Medulla oblongata (tissue), 1 donor: ENCODE results near the gene PLPP3.
"Not testable (repeated sequence)": the region's sequence is repeated elsewhere in the genome, so short reads cannot be mapped to it uniquely, and the experiment has no call there.

Experiments
- DNase-seq: peaks from one replicate; pipeline ENCODE4 v3.0.0-alpha.2; 2015; ENCODE audit errors: extremely low spot score

Gene PLPP3

DNA sequence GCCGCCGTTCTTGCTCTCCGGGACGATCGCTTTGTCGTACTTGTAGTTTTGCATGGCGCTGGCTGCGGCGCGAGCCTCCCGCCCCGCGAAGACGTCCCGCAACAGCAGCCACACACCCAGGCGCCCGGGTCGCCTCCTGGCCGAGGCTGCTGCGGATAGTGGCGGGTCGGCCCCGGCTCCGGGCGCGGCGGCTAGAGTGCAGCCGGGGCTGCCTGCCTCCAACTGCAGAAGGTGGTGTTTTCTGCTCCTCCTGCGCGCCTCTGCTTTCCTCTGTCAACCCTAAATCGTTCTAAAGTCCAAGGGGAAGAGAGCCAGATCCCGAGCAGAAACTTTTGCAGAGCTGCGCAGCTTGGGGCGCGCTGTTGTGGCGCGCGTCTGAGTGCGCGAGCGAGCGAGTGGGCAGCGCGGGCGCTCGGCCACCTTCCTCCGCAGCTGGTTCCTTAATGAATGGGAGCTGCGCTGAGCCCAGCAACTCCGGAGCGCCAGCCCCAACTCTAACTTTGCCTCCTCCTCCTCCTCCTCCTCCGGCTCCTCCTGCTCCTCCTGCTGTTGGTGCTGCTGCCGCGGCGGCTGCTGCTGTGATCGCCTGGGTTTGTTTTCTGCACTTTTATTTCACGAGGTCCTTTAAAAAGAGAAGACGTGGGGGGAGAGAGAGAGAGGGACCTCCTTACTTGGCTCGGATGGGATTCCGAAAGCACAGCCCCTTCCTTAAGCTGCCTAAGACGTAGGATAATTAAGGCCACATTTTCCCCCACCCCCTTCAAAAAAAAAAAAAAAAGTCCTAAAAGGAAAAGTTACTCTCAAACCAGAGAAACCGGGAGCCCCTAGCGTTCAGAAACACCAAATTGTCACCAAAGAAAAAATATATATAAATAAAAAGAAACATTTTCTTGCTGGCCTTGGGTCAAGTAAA is at the start of gene PLPP3:
PLPP3 (minus strand) TSS at position 601 of the 913 bp plus-strand sequence; CDS start at position 54, 547 bp downstream.
- peak; percentile 86 for DNase-seq

DNA sequence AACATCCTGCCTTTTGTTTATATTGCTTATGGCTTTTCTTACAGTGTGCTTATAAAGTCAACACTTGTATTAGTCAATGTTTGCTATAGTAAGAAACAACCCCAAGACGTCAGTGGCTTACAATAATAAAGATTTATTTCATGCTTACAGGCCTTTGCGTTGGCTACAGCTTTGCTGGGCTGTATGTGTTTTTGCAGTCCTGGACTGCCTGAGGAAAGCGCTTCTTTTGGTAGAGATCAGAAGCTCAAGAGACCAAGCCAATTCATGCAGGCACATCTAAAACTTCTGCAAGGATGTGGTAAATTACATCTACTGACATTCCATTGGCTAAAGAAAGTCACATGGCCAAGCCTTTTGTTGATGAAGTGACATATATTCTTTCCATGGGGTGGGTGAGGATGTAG is 48.3 kb upstream of the PLPP3 start:
- no peak for DNase-seq

DNA sequence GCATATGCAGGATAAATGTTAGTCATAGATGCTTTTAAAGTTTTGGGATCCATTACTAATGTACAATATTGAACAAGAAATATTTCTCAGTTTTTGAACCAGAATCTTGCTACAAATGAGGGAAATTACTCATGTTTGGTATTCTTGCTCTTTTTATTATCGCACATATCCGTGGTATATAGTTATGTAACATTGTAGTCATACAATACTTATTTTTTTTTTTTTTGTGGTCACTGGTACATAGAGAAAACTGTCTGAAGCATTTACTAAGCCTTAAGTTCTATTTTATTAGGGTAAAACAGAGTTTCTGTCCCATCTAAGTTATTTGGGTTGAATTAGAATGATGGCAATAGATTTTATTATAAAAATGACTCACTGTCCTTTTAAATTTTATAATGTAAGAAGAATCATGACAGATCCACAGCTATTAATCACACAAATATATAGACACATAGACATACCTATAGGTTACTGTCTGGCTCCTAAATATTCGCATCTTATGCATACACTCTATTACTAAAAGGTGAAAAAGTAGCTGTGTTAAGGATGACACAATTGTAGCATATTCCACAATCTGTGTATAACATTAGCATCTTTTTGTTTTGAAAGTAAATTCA is 47.8 kb upstream of the PLPP3 start:
- no peak for DNase-seq

DNA sequence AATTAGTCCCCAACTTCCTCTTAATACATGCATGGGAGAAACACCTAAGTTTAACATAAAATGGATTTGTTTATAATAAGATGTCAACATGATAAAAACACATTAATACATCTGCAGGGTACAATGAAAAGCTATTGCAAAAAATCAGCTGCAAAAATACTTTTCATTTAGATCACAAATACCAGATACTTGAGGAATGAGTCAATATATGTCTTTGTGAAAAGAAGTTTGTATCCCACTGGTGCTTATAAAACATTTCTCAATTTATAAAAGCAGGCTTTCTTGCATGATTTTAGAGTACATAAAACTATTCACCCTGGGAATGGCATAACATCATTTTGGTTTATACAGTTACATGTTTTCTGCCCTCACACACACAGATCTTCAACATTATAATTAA is 47.2 kb upstream of the PLPP3 start:
- no peak for DNase-seq

DNA sequence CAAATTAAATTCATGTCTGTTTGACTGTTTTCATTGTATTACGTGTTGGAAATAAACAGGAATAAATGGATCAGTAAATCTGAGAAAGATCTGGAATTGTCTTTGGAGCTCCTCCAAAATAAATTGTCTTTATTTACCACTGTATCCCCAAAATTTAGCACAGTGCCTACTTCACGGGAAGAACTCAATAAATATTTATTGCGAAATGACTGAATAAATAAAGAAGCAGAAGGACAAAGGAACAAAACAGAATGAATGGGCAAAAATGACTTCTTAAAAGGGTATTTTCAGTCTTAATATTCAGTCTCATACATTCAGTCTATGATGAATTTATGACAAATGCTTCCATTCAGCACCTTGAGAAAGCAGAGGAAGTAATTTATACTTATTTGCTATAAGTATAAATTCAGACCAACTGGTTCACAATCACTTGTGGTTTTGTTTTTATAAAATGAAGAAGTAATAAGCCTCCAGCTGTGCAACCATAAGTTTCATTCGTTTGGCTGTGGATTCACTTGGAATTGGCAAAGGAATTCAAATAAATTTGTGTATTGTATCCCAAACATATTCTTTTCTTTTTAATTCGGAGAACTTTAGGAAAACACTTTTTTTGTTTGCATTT is 46.6 kb upstream of the PLPP3 start:
- no peak for DNase-seq

DNA sequence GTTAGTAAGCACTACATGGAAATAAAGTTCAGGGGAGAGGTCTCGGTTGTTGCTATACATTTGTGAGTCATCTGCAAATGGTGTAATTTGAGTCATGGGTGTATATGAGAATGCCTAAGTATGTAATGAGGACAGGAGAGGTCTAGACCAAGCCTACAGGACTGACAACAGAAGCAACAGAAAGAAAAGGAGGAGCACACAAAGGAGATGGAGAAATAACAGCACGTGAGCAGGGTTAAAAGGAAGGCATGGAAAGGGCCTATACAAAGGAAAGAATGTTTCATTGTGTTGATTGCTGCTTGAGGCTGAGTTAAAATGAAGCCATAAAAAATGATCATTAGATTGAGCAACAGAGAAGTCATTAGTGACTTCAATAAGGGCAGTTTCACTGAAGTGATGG is 37.8 kb upstream of the PLPP3 start:
- DNase-seq: no peak

DNA sequence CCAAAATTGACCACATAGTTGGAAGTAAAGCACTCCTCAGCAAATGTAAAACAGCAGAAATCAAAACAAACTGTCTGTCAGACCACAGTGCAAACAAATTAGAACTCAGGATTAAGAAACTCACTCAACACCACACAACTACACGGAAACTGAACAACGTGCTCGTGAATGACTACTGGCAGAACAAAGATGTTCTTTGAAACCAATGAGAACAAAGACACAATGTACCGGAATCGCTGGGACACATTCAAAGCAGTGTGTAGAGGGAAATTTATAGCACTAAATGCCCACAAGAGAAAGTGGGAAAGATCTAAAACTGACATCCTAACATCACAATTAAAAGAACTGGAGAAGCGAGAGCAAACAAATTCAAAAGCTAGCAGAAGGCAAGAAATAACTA is 31.4 kb upstream of the PLPP3 start:
- not testable (repeated sequence) for DNase-seq

DNA sequence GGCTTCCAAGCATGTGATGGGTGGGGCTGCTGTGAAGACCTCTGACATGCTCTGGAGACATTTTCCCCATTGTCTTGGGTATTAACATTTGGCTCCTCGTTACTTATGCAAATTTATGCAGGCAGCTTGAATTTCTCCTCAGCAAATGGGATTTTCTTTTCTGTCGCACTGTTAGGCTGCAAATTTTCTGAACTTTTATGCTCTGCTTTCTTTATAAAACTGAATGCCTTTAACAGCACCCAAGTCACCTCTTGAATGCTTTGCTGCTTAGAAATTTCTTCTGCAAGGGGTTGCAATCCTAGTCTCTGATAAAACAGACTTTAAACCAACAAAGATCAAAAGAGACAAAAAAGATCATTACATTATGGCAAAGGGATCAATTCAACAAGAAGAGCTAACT is 30.7 kb upstream of the PLPP3 start:
- not testable (repeated sequence) for DNase-seq

DNA sequence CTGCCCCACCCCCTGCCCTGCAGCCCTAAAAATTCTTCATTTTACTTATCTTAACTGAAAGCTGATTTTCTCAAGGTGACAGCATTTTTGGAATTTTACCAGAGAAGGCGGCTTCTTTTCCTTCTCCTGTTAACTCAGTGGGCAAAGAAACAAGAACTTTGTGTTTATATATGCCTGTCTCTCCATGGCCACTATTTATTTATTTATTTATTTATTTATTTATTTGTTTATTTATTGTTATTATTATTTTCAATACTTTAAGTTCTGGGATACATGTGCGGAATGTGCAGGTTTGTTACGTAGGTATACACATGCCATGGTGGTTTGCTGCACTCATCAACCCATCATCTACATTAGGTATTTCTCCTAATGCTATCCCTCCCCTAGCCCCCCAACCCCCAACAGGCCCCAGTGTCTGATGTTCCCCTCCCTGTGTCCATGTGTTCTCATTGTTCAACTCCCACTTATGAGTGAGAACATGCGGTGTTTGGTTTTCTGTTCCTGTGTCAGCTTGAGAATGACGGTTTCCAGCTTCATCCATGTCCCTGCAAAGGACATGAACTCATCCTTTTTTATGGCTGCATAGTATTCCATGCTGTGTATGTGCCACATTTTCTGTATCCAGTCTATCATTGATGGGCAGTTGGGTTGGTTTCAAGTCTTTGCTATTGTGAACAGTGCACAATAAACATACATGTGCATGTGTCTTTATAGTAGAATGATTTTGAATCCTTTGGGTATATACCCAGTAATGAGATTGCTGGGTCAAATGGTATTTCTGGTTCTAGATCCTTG is 16.2 kb upstream of the PLPP3 start:
- DNase-seq: not testable (repeated sequence)

DNA sequence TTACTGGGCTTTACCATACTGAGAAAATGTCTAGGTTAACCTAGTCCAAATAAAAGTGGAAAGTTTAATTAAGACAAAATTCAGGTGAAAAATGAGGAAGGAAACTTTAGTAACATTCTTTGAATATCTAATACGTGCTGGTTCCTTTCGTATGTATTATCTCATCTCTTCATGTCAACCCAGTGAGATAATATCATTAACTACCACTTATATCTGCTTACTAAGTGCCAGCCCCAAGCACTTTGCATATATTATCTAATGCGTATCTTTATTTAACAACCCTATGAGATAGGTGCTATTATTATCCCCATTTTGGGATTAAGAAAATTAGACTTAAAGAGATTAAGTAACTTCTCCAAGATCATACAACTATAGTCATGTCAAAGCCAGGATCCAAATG is 12.5 kb upstream of the PLPP3 start:
- no peak for DNase-seq

DNA sequence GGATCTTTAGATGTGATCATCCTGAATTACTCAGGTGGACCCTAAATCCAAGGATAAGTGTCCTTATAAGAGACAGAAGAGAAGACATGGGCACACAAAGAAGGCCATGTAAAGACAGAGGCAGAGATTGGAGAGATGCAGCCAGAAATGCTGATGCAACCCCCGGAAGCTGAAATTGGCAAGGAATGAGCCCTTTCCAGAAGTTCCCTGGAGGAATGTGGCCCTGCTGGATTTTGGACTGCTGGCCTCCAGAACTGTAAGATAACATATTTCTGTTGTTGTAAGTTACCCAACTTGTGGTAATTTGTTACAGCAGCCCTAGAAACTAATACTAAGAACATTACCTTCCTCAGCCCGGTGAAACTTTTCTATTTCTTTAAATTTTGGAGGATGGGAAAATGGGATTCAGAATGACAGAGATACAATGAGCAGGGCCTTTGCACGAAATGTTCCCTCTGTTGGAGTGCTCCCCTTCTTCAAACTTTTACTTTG is 11.2 kb upstream of the PLPP3 start:
- no peak for DNase-seq

DNA sequence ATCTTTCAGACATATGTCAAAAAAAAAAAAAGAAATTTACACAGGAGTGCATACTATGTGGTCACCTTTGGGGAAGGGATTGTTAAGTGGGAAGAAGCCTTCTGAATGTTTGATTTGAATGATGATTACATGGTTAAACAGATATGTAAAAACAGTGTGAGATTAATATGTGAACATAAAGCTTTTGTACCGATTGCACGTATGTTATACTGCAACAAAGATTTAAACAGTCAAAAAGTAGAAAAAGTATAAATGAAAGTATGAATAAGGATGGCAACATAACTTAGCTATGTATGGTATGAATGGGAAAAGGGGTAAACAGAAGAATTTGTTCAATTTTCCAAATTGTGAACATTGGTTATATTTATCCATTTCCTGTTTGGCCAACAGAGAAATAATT is 10.0 kb upstream of the PLPP3 start:
- DNase-seq: no peak

DNA sequence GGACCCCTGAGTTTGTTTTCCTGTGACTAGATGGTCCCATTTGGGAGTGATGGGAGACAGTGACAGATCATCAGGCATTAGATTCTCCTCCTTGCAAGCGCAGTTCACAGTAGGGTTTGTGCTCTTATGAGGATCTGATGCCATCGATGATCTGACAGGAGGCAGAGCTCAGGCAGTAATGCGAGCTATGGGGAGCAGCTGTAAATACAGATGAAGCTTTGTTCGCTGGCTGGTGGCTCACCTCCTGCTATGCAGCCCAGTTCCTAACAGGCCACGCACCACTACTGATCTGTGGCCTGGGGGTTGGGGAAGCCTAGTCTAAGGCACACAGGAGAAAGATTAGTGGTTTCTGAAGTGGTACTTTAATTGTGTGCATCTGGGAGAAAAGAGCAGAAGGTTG is 7.1 kb upstream of the PLPP3 start:
- no peak for DNase-seq

DNA sequence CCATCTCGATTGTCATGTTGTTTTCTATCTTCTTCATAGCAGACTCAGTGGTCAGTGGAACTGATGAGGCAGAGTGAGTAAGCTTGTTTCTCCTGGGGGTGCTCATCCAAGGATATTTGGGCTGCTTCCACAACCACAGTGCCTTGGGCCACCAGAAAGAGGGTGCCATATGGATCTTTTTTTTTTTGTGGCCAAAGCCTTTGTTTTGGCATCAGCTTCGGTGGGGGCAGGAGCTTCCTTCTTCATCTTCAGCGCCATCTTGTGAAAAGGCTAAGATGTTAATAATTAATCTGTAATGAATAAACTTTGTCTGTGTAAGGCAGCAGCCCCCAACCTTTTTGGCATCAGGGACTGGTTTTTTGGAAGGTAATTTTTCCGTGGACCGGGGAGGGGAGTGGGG is 6.6 kb upstream of the PLPP3 start:
- no peak for DNase-seq

DNA sequence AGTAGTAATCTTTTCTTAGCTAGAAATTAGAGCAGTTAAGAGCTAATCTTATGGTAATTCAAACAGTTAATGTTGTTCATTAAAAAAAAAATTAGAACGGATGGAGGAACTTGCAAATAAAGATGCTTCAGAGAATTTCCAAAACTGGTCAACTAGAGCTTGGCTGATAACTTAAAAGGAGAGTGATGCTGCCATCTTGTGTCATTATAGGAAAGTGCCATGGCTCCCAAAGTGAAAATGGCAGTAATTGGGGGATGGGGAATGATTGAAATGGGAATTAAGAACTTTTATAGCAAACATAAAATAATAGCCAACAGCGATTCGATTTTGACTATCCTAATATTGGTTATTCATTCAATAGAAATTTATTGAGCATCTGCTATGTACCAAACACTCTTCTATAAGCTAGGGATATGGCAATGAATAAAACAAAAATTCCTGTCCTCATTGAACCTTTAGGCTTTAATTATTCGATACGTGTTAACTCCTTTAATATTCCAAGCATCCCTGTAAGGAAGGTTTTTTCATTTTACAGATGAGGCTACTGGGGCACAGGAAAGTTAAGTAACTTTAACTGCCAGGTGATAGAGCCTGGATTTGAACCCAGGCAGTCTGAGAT is 5.7 kb upstream of the PLPP3 start:
- peak; percentile 89 for DNase-seq

DNA sequence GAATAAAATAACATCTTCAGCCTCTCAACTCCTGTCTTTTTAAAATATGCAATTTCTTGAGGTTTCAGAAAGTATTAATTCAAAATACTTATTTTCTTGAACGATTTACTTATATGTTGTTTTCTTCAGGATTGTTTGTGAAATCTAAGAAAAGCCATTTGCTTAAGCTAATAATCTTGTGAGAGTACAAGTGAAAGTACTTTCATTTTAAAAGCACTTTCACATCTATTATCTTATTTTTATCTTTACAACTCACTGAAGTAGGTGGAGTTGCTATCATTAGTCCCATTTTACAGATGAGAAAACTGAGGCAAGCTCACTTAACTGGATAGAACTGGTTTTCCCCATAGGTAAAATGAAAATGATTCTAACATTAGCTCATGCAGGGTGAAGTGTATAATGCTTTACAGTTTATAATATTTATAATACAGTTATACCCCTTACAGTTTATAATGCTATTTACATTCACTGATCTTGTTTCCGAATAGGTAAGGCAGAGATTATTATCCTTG is 4.7 kb upstream of the PLPP3 start:
- no peak for DNase-seq

DNA sequence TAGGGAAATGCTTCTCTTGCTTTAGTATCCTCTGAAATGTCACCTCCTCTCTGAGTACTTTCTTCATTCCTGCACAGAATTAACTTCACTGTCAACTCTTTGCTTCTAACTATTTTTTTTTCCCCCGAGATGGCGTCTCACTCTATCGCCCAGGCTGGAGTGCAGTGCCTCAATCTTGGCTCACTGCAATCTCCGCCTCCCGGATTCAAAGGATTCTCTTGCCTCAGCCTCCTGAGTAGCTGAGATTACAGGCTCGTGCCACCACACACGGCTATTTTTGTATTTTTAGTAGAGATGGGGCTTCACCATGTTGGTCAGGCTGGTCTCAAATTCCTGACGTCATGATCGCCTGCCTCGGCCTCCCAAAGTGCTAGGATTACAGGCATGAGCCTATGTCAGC is 1.4 kb upstream of the PLPP3 start:
- no peak for DNase-seq

DNA sequence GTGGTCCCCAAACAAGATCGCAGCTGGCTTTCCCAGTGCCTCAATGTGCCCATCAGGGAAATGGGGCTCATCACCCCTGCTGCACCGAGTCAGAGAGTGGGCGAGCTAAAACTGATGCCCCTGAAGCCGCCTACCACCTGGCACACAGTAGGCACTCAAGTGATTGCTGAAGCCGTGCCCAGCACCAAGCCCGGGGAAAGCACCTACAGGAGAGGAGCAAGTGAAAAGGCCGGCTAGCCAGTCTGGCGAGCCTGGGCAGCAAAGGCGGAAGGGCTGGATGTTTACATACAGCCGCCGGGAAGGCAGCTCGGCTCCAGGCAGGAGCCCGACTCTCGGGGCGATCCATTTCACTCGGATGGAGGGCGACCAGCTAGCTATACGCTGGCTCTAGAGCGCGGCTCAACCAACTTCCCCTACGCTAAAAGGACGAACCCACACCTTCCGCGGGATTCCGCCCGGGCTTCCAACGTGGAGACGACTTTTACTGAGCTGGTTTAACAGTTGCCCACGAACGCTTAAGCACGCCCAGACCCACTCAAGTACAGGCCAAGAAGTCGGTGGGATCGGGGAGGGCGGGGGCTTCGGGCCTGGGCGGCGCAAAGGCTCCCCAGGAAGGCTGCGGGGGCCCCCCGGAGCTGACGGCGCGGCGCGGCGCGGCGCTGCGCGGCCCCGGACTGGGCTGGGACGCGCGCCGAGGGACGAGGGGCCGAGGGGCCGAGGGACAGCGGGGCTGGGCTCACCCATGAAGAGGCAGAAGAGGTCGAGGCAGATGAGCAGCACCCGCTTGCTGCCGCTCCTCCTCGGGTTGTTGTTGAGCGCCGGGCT is 1.0 kb downstream of the PLPP3 start:
- no peak for DNase-seq

DNA sequence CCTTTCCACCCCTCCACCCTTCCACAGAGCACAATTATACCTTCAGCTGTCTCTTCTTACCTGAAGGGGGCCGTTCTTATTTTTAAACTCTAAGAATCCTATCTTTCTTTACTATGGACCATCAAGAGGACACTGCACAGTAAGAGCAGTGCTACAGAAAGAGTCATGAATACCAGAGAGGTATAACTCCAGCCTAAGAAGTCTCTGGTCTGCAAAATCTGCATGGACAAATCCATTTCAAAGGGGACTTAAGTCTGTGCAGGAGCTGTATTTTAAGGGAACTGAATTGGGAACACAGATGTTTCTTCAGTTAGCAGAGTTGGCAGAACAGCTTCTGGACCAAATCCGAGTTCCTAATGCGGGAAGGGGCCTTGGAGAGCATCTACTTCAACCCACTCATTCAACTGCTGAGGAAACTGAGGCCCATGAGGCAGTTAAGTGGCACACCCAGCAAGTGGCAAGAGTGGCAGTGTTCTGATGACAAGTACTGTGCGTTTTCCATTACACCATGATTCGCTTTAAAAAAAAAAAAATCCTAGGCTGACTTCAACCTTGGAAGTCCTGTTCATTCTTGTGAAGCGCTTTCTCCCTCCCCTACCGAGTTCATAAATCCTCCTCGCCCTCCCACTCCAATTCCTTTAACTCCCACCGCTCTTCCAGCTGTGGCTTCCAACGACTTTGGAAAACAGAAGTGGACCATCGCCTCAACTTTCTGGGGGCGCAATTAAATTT is 1.8 kb downstream of the PLPP3 start:
- DNase-seq: peak; percentile 57
